ENCODE data around the gene DNAH11. TPM values are rescaled to one million over a fixed set of nuclear protein-coding genes. Genes with fewer than 3 reads are reported as not detected.

Gene DNAH11
- total and polyA plus RNA-seq, 4 donors = 0.05 to 0.50 (median 0.11) TPM

DNA sequence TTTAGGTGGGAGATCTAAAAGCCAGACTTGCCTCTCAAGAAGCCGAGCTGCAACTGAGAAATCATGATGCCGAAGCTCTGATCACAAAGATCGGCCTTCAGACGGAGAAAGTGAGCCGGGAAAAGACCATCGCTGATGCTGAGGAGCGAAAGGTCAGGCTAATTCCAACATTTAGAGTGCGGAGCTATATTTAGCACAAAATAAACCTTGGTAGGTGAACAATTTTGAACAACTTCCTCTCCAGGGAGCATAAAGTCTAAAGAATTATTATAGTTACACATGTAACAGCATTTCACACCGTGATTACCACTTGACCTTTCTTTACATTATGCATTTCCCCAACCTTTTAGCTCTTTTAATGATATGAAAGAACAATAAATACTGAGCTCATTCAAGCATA is 236.1 kb downstream of the DNAH11 start:
- DNase-seq (ENCODE audit: low spot score) = no peak
- Histone ChIP-seq H3K27me3 (ENCODE audit: control insufficient read depth in 4 of 4, insufficient read depth in 4 of 4, low read length in 3 of 4) (no peaks in the 10 kb centered on the region), H3K9ac (ENCODE audit: low read depth in 1 of 2, low read length in 2 of 2) (no peak overlapping the region), H3K36me3 (ENCODE audit: control insufficient read depth in 4 of 4, insufficient read depth in 3 of 4, low read depth in 1 of 4, low read length in 3 of 4) (no peaks in the 10 kb centered on the region), H3K27ac (ENCODE audit: low read depth in 1 of 2, low read length in 2 of 2) (no peak overlapping the region), H3K4me1 (ENCODE audit: control insufficient read depth in 4 of 4, insufficient read depth in 4 of 4, low read length in 3 of 4) (no peaks in the 10 kb centered on the region), H3K4me3 (ENCODE audit: low read depth in 1 of 3, low read length in 3 of 3) (no peak overlapping the region), H3K9me3 (ENCODE audit: control insufficient read depth in 4 of 4, low read length in 3 of 4) (no peaks in the 10 kb centered on the region)
- 87% methylated on average over 9 of the region's 9 CpGs for WGBS
- TF ChIP-seq ATF3 (IDR thresholded peaks at IDR 0.05) (no peak), RXRA (IDR thresholded peaks at IDR 0.05) (no peak), YY1 (IDR thresholded peaks at IDR 0.05) (no peak), FOXA1 (IDR thresholded peaks at IDR 0.05) (no peak), TAF1 (conservative IDR thresholded peaks at IDR 0.05) (no peak), HNF4A (conservative IDR thresholded peaks at IDR 0.05) (no peak), MAX (IDR thresholded peaks at IDR 0.05) (no peak), SP1 (IDR thresholded peaks at IDR 0.05) (no peak), EGR1 (IDR thresholded peaks at IDR 0.05; ENCODE audit: low read depth in 2 of 2) (no peak), REST (IDR thresholded peaks at IDR 0.05) (no peak), FOXA2 (IDR thresholded peaks at IDR 0.05) (no peak), GABPA (IDR thresholded peaks at IDR 0.05 in 1 of 2, conservative IDR thresholded peaks at IDR 0.05 in 1 of 2) (no peak), NR2F2 (IDR thresholded peaks at IDR 0.05) (no peak), JUND (IDR thresholded peaks at IDR 0.05) (no peak), RAD21 (IDR thresholded peaks at IDR 0.05) (no peak), HNF4G (IDR thresholded peaks at IDR 0.05) (no peak)
- TF ChIP-seq, protein P1, sequence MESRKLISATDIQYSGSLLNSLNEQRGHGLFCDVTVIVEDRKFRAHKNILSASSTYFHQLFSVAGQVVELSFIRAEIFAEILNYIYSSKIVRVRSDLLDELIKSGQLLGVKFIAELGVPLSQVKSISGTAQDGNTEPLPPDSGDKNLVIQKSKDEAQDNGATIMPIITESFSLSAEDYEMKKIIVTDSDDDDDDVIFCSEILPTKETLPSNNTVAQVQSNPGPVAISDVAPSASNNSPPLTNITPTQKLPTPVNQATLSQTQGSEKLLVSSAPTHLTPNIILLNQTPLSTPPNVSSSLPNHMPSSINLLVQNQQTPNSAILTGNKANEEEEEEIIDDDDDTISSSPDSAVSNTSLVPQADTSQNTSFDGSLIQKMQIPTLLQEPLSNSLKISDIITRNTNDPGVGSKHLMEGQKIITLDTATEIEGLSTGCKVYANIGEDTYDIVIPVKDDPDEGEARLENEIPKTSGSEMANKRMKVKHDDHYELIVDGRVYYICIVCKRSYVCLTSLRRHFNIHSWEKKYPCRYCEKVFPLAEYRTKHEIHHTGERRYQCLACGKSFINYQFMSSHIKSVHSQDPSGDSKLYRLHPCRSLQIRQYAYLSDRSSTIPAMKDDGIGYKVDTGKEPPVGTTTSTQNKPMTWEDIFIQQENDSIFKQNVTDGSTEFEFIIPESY (IDR thresholded peaks at IDR 0.05) = no peak
- TF ChIP-seq, protein P2, sequence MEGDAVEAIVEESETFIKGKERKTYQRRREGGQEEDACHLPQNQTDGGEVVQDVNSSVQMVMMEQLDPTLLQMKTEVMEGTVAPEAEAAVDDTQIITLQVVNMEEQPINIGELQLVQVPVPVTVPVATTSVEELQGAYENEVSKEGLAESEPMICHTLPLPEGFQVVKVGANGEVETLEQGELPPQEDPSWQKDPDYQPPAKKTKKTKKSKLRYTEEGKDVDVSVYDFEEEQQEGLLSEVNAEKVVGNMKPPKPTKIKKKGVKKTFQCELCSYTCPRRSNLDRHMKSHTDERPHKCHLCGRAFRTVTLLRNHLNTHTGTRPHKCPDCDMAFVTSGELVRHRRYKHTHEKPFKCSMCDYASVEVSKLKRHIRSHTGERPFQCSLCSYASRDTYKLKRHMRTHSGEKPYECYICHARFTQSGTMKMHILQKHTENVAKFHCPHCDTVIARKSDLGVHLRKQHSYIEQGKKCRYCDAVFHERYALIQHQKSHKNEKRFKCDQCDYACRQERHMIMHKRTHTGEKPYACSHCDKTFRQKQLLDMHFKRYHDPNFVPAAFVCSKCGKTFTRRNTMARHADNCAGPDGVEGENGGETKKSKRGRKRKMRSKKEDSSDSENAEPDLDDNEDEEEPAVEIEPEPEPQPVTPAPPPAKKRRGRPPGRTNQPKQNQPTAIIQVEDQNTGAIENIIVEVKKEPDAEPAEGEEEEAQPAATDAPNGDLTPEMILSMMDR (IDR thresholded peaks at IDR 0.05; ENCODE audit: low read depth, low read length, missing input control) = no peak

All from liver (tissue), 9 donors.